HepG2 (cell line): ENCODE results near the gene TANC2. TPM values are rescaled to one million over a fixed set of nuclear protein-coding genes. Genes with fewer than 3 reads are reported as not detected.
A peak's percentile ranks its signal among the peaks of the same experiment; 100 is the strongest.

Experiments
- ATAC-seq: fragments of 200-7000 bp; cut with Tn5 transposase; 3 replicates; pipeline ENCODE4 v1.9.1; 2020; ENCODE audit warnings: mild to moderate bottlenecking, moderate library complexity
- BruUV-seq: library from RNA; stranded (reverse); fragments of 400-500 nt; replicated peaks from 2 replicates; lab custom pipeline; 2021; lab: Mats Ljungman, UMichigan
- CTCF ChIA-PET: fragments of 300-600 bp; formaldehyde crosslinking; extraction: SDS; loops from one replicate; lab custom pipeline; 2021; ENCODE audit warnings: low total read pairs, inconsistent platforms, low intra/inter-chr PET ratio; lab: Yijun Ruan, JAX
- POLR2A ChIA-PET: fragments of 350-600 bp; sonication (Branson Sonifier 250); formaldehyde crosslinking; loops from one replicate; lab custom pipeline; 2020; ENCODE audit warnings: antibody characterized with exemption, inconsistent platforms; lab: Yijun Ruan, JAX
- DNase-seq: peaks from one replicate; pipeline ENCODE4 v3.0.0-alpha.2; 2015; ENCODE audit warnings: low spot score
- FAIRE-seq: peaks from 3 replicates; lab custom pipeline; 2011; peaks lifted over from hg19 to GRCh38; lab: Jason Lieb, UNC
- H2AFZ ChIP-seq: one replicate; pipeline ENCODE4 v1.6.1; 2011; ENCODE audit warnings: low read length, inconsistent platforms
- H3K27ac ChIP-seq: fragments of 300-600 bp; 3 replicates; pipeline ENCODE4 v1.8.0; 2011; ENCODE audit warnings: mixed run types, mild to moderate bottlenecking, mixed read lengths, low read length, inconsistent platforms; ENCODE audit not compliant: insufficient read depth; ENCODE audit errors: extremely low read length
- H3K27me3 ChIP-seq, 2 experiments: fragments of 200-600 bp in 1 of 2; 2 replicates in 1 of 2; 3 replicates in 1 of 2; pipeline versions ENCODE4 v1.6.0 to v1.8.0; 2011; ENCODE audit warnings: low read length in 2 of 2, mild to moderate bottlenecking in 2 of 2, moderate library complexity in 2 of 2, inconsistent platforms in 1 of 2; ENCODE audit not compliant: insufficient read depth in 2 of 2, control insufficient read depth in 1 of 2
- H3K36me3 ChIP-seq, 2 experiments: fragments of 200-600 bp in 1 of 2; replicated peaks in 1 of 2; 2 replicates in 1 of 2; 3 replicates in 1 of 2; pipeline versions ENCODE4 v1.5.1 to v1.8.0; 2011; ENCODE audit warnings: low read length in 2 of 2, inconsistent platforms in 1 of 2; ENCODE audit not compliant: insufficient read depth in 2 of 2, control insufficient read depth in 1 of 2
- H3K4me1 ChIP-seq: 2 replicates; pipeline ENCODE4 v1.5.1; 2012; ENCODE audit warnings: low read length, inconsistent platforms; ENCODE audit not compliant: insufficient read depth
- H3K4me2 ChIP-seq: 2 replicates; pipeline ENCODE4 v1.6.0; 2011; ENCODE audit warnings: low read depth, low read length, inconsistent platforms
- H3K4me3 ChIP-seq, 3 experiments: fragments of 200-600 bp in 1 of 3; sonication (generic), shearing (Covaris generic) in 1 of 3; replicated peaks in 1 of 3; 2 replicates each; pipeline ENCODE4 v1.5.1; 2011 to 2016; ENCODE audit warnings: low read length in 3 of 3, inconsistent platforms in 2 of 3, low read depth in 2 of 3, mild to moderate bottlenecking in 2 of 3, control low read depth in 1 of 3, mixed read lengths in 1 of 3; ENCODE audit not compliant: insufficient read depth in 1 of 3
- H3K79me2 ChIP-seq: one replicate; pipeline ENCODE4 v1.6.1; 2011; ENCODE audit warnings: low read length, inconsistent platforms; ENCODE audit not compliant: insufficient read depth
- H3K9ac ChIP-seq: 2 replicates; pipeline ENCODE4 v1.6.0; 2011; ENCODE audit warnings: mild to moderate bottlenecking, low read depth, low read length, inconsistent platforms; ENCODE audit not compliant: insufficient read depth
- H3K9me3 ChIP-seq: 2 replicates; pipeline ENCODE4 v1.5.1; 2012; ENCODE audit warnings: mild to moderate bottlenecking, low read length
- H4K20me1 ChIP-seq: 2 replicates; pipeline ENCODE4 v1.6.0; 2011; ENCODE audit warnings: inconsistent platforms, mild to moderate bottlenecking, low read length, moderate library complexity; ENCODE audit not compliant: insufficient read depth
- CEBPB ChIP-seq: IDR thresholded peaks from 2 replicates; pipeline ENCODE4 v1.6.1; 2011; ENCODE audit warnings: low read depth, low read length, improper control_type of control experiment, borderline replicate concordance
- CEBPG ChIP-seq: IDR thresholded peaks from 2 replicates; pipeline ENCODE4 v1.6.1; 2016
- CHCHD3 ChIP-seq: sonication (generic); formaldehyde crosslinking; IDR thresholded peaks from 2 replicates; pipeline ENCODE4 v1.8.0; 2022; ENCODE audit warnings: mild to moderate bottlenecking, missing genetic modification reagents, moderate library complexity
- GZF1 ChIP-seq: sonication (generic); formaldehyde crosslinking; IDR thresholded peaks from 2 replicates; pipeline ENCODE4 v1.5.1; 2020; ENCODE audit warnings: mild to moderate bottlenecking, missing genetic modification reagents
- HOXA7 ChIP-seq: sonication (generic); formaldehyde crosslinking; IDR thresholded peaks from 2 replicates; pipeline ENCODE4 v1.8.1; 2022; ENCODE audit warnings: mild to moderate bottlenecking, missing genetic modification reagents, moderate library complexity
- KLF6 ChIP-seq: IDR thresholded peaks from 2 replicates; pipeline ENCODE4 v1.8.0; 2016; ENCODE audit warnings: missing biosample characterization, missing genetic modification reagents
- MXI1 ChIP-seq: IDR thresholded peaks from 3 replicates; pipeline ENCODE4 v1.6.1; 2012; ENCODE audit warnings: low read depth, low read length, inconsistent platforms, borderline replicate concordance
- PHF8 ChIP-seq: sonication (generic); formaldehyde crosslinking; IDR thresholded peaks from 2 replicates; pipeline ENCODE4 v1.5.0; 2020; ENCODE audit warnings: missing genetic modification reagents
- ZMAT3 ChIP-seq: sonication (generic); formaldehyde crosslinking; conservative IDR thresholded peaks from 2 replicates; pipeline ENCODE4 v1.7.0; 2021; ENCODE audit warnings: missing genetic modification reagents
- ZNF547 ChIP-seq: sonication (generic); formaldehyde crosslinking; IDR thresholded peaks from 2 replicates; pipeline ENCODE4 v1.5.1; 2020; ENCODE audit warnings: mild to moderate bottlenecking, missing genetic modification reagents
- ZNF788 ChIP-seq: sonication (generic); formaldehyde crosslinking; IDR thresholded peaks from 2 replicates; pipeline ENCODE4 v1.5.0; 2020; ENCODE audit warnings: mild to moderate bottlenecking, missing genetic modification reagents, borderline replicate concordance
- WGBS: methylation state at CpG from one replicate; pipeline ENCODE4 v1.1.6; 2017; ENCODE audit warnings: low lambda C conversion rate; 5-methylcytosine and 5-hydroxymethylcytosine counted together
- in situ Hi-C: cut with HindIII; loops from 2 replicates; pipeline ENCODE4 v1.10.0; 2017; ENCODE audit warnings: low pct_unique_long_range_greater_than_20kb; ENCODE audit not compliant: extremely low pct_ligation_motif_present
- intact Hi-C: fragments of 100-400 bp; cut with micrococcal nuclease; formaldehyde crosslinking; loops from one replicate; pipeline ENCODE4 v1.10.0; 2022; ENCODE audit not compliant: unreplicated experiment
- polyA plus RNA-seq, 8 experiments: library from polyadenylated mRNA; depleted of rRNA in 3 of 8; stranded (reverse) in 7 of 8; unstranded in 1 of 8; fragments of >200 nt; fragmentation: Illumina TruSeq in 4 of 8; extraction: Trizol in 4 of 8; gene quantifications; 2 replicates each; pipeline versions ENCODE4 v1.2.1 to v1.2.3, GENCODE V29; 2011 to 2016; ENCODE audit warnings: low read depth in 4 of 8, missing spikeins in 1 of 8, mixed read lengths in 1 of 8; ENCODE audit not compliant: insufficient read depth in 1 of 8
- total RNA-seq, 5 experiments: library from RNA; depleted of rRNA; stranded (reverse); fragments of >200 nt; fragmentation: Illumina TruSeq; extraction: Trizol; gene quantifications; 2 replicates each; pipeline ENCODE4 v1.2.3, GENCODE V29; 2016; ENCODE audit warnings: low read depth in 1 of 5
- TF ChIP-seq, protein P1 (sequence below): sonication (generic); formaldehyde crosslinking; IDR thresholded peaks from 2 replicates; pipeline ENCODE4 v1.4.0; 2020; ENCODE audit warnings: mild to moderate bottlenecking, missing genetic modification reagents
- TF ChIP-seq, protein P2 (sequence below): sonication (generic); formaldehyde crosslinking; IDR thresholded peaks from 2 replicates; pipeline ENCODE4 v1.4.0; 2020; ENCODE audit warnings: missing genetic modification reagents, borderline replicate concordance
- TF ChIP-seq, protein P3 (sequence below): IDR thresholded peaks from 2 replicates; pipeline ENCODE4 v1.6.1; 2012; ENCODE audit warnings: inconsistent platforms

The TANC2 gene
- total and polyA plus RNA-seq, 2 of the 13 experiments (the other 11 are each of a cell fraction or from before 2014, with no cell fraction given): 0.08 to 0.20 TPM

DNA sequence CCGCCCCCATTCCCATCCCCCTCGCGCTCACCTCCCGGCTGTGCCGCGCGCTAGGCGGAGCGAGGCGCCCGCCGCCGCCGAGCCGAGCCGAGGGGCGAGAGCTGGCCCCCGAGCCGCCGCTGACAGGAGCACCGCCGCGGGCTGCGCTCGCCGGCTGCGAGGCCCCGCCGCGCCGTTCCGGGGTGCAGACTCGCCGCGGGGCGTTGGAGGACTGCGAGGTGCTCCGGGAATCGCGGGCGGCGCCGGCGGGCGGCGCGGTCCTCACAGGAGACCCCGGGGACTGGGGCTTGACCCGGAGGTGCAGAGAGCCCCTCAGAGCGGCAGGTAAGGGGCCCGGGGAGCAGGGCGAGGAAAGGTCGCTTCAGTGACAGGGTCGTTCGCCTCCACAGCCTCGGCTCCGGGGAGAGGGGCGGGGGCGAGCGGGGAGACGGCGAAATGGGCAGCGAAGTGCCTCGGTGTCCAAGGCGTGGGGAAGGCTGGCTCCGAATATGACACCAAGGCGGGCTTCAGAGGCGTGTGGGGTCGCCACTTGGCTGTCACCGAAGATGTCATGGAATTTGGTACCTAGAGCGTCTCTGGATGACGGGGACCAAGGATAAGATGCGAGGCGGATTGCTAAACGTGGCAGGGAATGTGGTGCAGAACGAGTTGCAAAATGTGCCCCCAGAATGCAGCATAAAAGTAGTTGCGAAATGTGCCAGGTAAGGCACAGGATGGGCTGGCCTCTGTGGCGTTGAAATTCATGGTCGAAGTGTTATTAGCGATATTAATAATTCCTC, 580 bp downstream of the TANC2 start:
- CTCF ChIA-PET: interaction anchor here (3.8 kb wide), 1 partner anchor 262 kb away, joined by 78 read pairs; no protein-coding TSS in a partner anchor
- WGBS: 3% methylated on average over 49 of the region's 80 CpGs
- TF ChIP-seq GZF1 (CRISPR knock-in tag) (no peak), CHCHD3 (0 out of 2 replicates have a peak, but pooled peaks have one; percentile 30), ZNF547 (CRISPR knock-in tag) (0 out of 2 replicates have a peak, but pooled peaks have one; percentile 18), HOXA7 (CRISPR knock-in tag) (no peak), PHF8 (0 out of 2 replicates have a peak, but pooled peaks have one; percentile 13), CEBPB (peak; percentile 72), KLF6 (no peak), CEBPG (CRISPR knock-in tag) (0 out of 2 replicates have a peak, but pooled peaks have one; percentile 20), MXI1 (no peak), ZMAT3 (no peak), ZNF788 (CRISPR knock-in tag) (0 out of 2 replicates have a peak, but pooled peaks have one; percentile 24)
- TF ChIP-seq, protein P1, sequence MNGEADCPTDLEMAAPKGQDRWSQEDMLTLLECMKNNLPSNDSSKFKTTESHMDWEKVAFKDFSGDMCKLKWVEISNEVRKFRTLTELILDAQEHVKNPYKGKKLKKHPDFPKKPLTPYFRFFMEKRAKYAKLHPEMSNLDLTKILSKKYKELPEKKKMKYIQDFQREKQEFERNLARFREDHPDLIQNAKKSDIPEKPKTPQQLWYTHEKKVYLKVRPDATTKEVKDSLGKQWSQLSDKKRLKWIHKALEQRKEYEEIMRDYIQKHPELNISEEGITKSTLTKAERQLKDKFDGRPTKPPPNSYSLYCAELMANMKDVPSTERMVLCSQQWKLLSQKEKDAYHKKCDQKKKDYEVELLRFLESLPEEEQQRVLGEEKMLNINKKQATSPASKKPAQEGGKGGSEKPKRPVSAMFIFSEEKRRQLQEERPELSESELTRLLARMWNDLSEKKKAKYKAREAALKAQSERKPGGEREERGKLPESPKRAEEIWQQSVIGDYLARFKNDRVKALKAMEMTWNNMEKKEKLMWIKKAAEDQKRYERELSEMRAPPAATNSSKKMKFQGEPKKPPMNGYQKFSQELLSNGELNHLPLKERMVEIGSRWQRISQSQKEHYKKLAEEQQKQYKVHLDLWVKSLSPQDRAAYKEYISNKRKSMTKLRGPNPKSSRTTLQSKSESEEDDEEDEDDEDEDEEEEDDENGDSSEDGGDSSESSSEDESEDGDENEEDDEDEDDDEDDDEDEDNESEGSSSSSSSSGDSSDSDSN (CRISPR knock-in tag): peak; percentile 25; the same call in 1 of the 2 replicates
- TF ChIP-seq, protein P2, sequence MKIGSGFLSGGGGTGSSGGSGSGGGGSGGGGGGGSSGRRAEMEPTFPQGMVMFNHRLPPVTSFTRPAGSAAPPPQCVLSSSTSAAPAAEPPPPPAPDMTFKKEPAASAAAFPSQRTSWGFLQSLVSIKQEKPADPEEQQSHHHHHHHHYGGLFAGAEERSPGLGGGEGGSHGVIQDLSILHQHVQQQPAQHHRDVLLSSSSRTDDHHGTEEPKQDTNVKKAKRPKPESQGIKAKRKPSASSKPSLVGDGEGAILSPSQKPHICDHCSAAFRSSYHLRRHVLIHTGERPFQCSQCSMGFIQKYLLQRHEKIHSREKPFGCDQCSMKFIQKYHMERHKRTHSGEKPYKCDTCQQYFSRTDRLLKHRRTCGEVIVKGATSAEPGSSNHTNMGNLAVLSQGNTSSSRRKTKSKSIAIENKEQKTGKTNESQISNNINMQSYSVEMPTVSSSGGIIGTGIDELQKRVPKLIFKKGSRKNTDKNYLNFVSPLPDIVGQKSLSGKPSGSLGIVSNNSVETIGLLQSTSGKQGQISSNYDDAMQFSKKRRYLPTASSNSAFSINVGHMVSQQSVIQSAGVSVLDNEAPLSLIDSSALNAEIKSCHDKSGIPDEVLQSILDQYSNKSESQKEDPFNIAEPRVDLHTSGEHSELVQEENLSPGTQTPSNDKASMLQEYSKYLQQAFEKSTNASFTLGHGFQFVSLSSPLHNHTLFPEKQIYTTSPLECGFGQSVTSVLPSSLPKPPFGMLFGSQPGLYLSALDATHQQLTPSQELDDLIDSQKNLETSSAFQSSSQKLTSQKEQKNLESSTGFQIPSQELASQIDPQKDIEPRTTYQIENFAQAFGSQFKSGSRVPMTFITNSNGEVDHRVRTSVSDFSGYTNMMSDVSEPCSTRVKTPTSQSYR (CRISPR knock-in tag): peak; percentile 5; the same call in 1 of the 2 replicates
- TF ChIP-seq, protein P3, sequence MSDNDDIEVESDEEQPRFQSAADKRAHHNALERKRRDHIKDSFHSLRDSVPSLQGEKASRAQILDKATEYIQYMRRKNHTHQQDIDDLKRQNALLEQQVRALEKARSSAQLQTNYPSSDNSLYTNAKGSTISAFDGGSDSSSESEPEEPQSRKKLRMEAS: peak; percentile 21; the same call in 1 of the 2 replicates

More for the DNA sequence above, 580 bp downstream of the TANC2 start:
- H3K27ac ChIP-seq: no peak overlapping the region
- in situ Hi-C loops: loop anchor here (5.0 kb wide), 1 partner anchor 264 kb away; no protein-coding TSS in a partner anchor
- POLR2A ChIA-PET: no interaction called here
- H2AFZ ChIP-seq: no peak overlapping the region
- no peak for FAIRE-seq
- no peaks in the 10 kb centered on the region for H3K79me2 ChIP-seq
- ATAC-seq: peak; percentile 47
- H3K4me1 ChIP-seq: peaks cover 13% of the 10 kb centered on the region
- no peaks in the 10 kb centered on the region for H4K20me1 ChIP-seq
- BruUV-seq: no TSS peak
- no peak for DNase-seq
- peak overlapping the region; percentile 73 for H3K4me2 ChIP-seq
- no peaks in the 10 kb centered on the region for H3K36me3 ChIP-seq
- intact Hi-C loops: no loop called here
- peaks cover 7 to 28% of the 10 kb centered on the region in 2 experiments for H3K27me3 ChIP-seq
- no peaks in the 10 kb centered on the region for H3K9me3 ChIP-seq
- peak overlapping the region; percentile 36 to 76 (median 61); a peak in 4 of 6 replicates for H3K4me3 ChIP-seq
- H3K9ac ChIP-seq: no peak overlapping the region; the same call in 1 of the 2 replicates
